Endothelial cell of umbilical vein (primary cell): ENCODE measurements around the gene ICAM1.

Experiments used
- EZH2 ChIP-seq: IDR thresholded peaks from 2 replicates; pipeline ENCODE4 v1.6.1; 2012; ENCODE audit warnings: borderline replicate concordance, low read depth, mild to moderate bottlenecking, moderate library complexity, low read length, inconsistent platforms; ENCODE audit not compliant: severe bottlenecking
- FOS ChIP-seq: IDR thresholded peaks from 2 replicates; pipeline ENCODE4 v1.6.1; 2011; ENCODE audit warnings: mild to moderate bottlenecking, low read length, moderate library complexity, borderline replicate concordance; ENCODE audit not compliant: insufficient read depth
- JUN ChIP-seq: IDR thresholded peaks from 2 replicates; pipeline ENCODE4 v1.6.1; 2011; ENCODE audit warnings: borderline replicate concordance, low read depth; ENCODE audit not compliant: insufficient read length, insufficient read depth
- POLR2A ChIP-seq: IDR thresholded peaks from 2 replicates; pipeline ENCODE4 v1.6.1; 2012; ENCODE audit warnings: low read depth, mild to moderate bottlenecking, control low read depth, low read length
- POLR2AphosphoS5 ChIP-seq: IDR thresholded peaks from 2 replicates; pipeline ENCODE4 v1.6.1; 2012; ENCODE audit warnings: low read depth, mild to moderate bottlenecking, control low read depth, low read length, moderate library complexity; ENCODE audit not compliant: insufficient read depth
- TF ChIP-seq, protein P1 (sequence below), 2 donors: IDR thresholded peaks; 1 replicate in 1 of 2; 2 replicates in 1 of 2; pipeline ENCODE4 v1.5.1; 2011; ENCODE audit warnings: low read length in 2 of 2, mild to moderate bottlenecking in 2 of 2, moderate library complexity in 2 of 2, control low read depth in 1 of 2, inconsistent platforms in 1 of 2, low read depth in 1 of 2; ENCODE audit not compliant: insufficient read depth in 1 of 2; ENCODE audit errors: extremely low read depth in 1 of 2

DNA sequence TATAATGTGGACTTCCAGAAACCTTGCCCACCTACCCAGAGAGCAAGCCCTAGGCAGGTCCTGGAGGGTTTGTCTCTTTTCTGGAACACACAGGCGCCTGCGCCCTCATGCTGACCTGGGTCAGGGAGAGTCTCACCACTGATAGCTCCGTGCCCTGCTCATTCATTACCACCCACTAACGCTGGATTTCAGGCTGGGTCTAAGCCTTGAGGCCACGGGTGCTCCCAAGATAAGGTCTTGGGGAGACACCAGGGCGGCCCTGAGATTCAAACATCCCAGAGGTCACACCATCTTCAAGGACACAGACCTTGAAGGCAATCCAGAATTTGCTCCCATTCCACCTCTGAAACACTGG lies 44.9 kb upstream of the ICAM1 start:
- TF ChIP-seq, protein P1, sequence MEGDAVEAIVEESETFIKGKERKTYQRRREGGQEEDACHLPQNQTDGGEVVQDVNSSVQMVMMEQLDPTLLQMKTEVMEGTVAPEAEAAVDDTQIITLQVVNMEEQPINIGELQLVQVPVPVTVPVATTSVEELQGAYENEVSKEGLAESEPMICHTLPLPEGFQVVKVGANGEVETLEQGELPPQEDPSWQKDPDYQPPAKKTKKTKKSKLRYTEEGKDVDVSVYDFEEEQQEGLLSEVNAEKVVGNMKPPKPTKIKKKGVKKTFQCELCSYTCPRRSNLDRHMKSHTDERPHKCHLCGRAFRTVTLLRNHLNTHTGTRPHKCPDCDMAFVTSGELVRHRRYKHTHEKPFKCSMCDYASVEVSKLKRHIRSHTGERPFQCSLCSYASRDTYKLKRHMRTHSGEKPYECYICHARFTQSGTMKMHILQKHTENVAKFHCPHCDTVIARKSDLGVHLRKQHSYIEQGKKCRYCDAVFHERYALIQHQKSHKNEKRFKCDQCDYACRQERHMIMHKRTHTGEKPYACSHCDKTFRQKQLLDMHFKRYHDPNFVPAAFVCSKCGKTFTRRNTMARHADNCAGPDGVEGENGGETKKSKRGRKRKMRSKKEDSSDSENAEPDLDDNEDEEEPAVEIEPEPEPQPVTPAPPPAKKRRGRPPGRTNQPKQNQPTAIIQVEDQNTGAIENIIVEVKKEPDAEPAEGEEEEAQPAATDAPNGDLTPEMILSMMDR (IDR thresholded peaks at IDR 0.05; ENCODE audit: extremely low read depth in 1 of 2, insufficient read depth in 1 of 2, low read depth in 1 of 2, low read length in 2 of 2), result no peak
- TF ChIP-seq JUN (no peak), FOS (no peak), POLR2A (no peak), POLR2AphosphoS5 (no peak), EZH2 (no peak)
